ENCODE measurements around the gene TMEM11.

TMEM11 gene

GRCh38 chr17:21161498-21162393, 52.2 kb downstream of the TMEM11 start:
- DNase-seq (ENCODE audit: low read depth) = no peak
- no peak for TF ChIP-seq CTCF (IDR thresholded peaks at IDR 0.05; ENCODE audit: low read depth, low read length, missing control alignments)
- no peak overlapping the region for H3K4me3 ChIP-seq (ENCODE audit: low read depth, low read length)

GRCh38 chr17:21160401-21160800, 53.6 kb downstream of the TMEM11 start:
- no peak overlapping the region for H3K4me3 ChIP-seq (ENCODE audit: low read depth, low read length)
- no peak for TF ChIP-seq CTCF (IDR thresholded peaks at IDR 0.05; ENCODE audit: low read depth, low read length, missing control alignments)
- no peak for DNase-seq (ENCODE audit: low read depth)

- no peak for DNase-seq (ENCODE audit: low read depth)
- TF ChIP-seq CTCF (IDR thresholded peaks at IDR 0.05; ENCODE audit: low read depth, low read length, missing control alignments) = no peak
- no peak overlapping the region for H3K4me3 ChIP-seq (ENCODE audit: low read depth, low read length)
These were observed 56.2 kb downstream of the TMEM11 start for GRCh38 chr17:21157586-21158370.

GRCh38 chr17:21152731-21153130, 61.2 kb downstream of the TMEM11 start:
- TF ChIP-seq CTCF (IDR thresholded peaks at IDR 0.05; ENCODE audit: low read depth, low read length, missing control alignments) = no peak
- no peak for DNase-seq (ENCODE audit: low read depth)
- H3K4me3 ChIP-seq (ENCODE audit: low read depth, low read length) = no peak overlapping the region

GRCh38 chr17:21149621-21150020, 64.3 kb downstream of the TMEM11 start:
- no peak overlapping the region for H3K4me3 ChIP-seq (ENCODE audit: low read depth, low read length)
- TF ChIP-seq CTCF (IDR thresholded peaks at IDR 0.05; ENCODE audit: low read depth, low read length, missing control alignments) = no peak
- no peak for DNase-seq (ENCODE audit: low read depth)
